GM12873 (cell line): Measurements from ENCODE around the gene TNFRSF1A.

Experiments used
- CTCF ChIP-seq: IDR thresholded peaks from 2 replicates; pipeline ENCODE4 v1.5.1; 2012; ENCODE audit warnings: low read depth, mild to moderate bottlenecking, moderate library complexity, low read length, control low read depth; ENCODE audit not compliant: insufficient read depth; ENCODE audit errors: missing control alignments

TNFRSF1A gene

GRCh38 chr12:6352193-6353173, 10.6 kb upstream of the TNFRSF1A start:
- TF ChIP-seq CTCF, result no peak

GRCh38 chr12:6351622-6352021, 9.7 kb upstream of the TNFRSF1A start:
- no peak for TF ChIP-seq CTCF

GRCh38 chr12:6347367-6348338, 5.8 kb upstream of the TNFRSF1A start:
- TF ChIP-seq CTCF, result no peak

GRCh38 chr12:6346942-6347341, 5.1 kb upstream of the TNFRSF1A start:
- no peak for TF ChIP-seq CTCF

- no peak for TF ChIP-seq CTCF
Observed at GRCh38 chr12:6346235-6346832, 4.5 kb upstream of the TNFRSF1A start.

- TF ChIP-seq CTCF, result no peak
Observed at GRCh38 chr12:6345319-6346091, 3.6 kb upstream of the TNFRSF1A start.
